DND-41 (cell line): ENCODE measurements around the gene ZDHHC11.

Experiments used
- EZH2 ChIP-seq: IDR thresholded peaks from 3 replicates; pipeline ENCODE4 v1.6.1; 2012; ENCODE audit warnings: borderline replicate concordance, low read depth, mild to moderate bottlenecking, moderate library complexity, low read length, inconsistent platforms; ENCODE audit not compliant: severe bottlenecking
- TF ChIP-seq, protein P1 (sequence below): IDR thresholded peaks from 2 replicates; pipeline ENCODE4 v1.5.1; 2012; ENCODE audit warnings: borderline replicate concordance, low read length, moderate library complexity, mild to moderate bottlenecking; ENCODE audit not compliant: poor library complexity, severe bottlenecking; ENCODE audit errors: extremely low read depth

DNA sequence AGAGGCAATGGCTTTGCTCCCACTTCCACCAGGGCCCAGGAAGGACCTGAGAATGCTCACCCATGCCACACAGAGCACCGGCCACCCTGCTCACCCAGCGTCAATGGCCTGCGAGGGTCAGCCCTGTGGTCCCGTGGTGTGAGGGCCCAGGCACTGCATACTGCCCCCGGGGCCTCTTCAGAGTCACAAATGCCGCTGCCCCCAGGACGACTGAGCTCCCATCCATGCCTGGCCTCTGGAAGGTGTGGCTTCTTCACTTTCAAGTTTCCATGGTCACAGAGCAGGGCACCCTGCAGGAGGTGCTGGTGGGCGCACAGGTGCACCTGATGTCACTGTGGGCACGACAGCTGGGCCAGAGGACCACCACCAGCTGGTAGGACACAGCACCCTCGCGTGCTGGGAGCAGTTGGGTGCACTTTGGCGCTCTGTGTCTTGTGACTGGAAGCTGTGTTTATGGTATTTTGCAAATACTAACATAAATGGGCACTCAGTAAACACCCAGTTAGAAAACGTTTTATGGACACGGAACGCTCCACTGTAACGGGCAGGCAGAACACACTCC, 12.5 kb upstream of the ZDHHC11 start:
- TF ChIP-seq, protein P1, sequence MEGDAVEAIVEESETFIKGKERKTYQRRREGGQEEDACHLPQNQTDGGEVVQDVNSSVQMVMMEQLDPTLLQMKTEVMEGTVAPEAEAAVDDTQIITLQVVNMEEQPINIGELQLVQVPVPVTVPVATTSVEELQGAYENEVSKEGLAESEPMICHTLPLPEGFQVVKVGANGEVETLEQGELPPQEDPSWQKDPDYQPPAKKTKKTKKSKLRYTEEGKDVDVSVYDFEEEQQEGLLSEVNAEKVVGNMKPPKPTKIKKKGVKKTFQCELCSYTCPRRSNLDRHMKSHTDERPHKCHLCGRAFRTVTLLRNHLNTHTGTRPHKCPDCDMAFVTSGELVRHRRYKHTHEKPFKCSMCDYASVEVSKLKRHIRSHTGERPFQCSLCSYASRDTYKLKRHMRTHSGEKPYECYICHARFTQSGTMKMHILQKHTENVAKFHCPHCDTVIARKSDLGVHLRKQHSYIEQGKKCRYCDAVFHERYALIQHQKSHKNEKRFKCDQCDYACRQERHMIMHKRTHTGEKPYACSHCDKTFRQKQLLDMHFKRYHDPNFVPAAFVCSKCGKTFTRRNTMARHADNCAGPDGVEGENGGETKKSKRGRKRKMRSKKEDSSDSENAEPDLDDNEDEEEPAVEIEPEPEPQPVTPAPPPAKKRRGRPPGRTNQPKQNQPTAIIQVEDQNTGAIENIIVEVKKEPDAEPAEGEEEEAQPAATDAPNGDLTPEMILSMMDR: peak; percentile 4
- TF ChIP-seq EZH2: no peak
